ENCODE results near the gene MED9.

Gene MED9

DNA sequence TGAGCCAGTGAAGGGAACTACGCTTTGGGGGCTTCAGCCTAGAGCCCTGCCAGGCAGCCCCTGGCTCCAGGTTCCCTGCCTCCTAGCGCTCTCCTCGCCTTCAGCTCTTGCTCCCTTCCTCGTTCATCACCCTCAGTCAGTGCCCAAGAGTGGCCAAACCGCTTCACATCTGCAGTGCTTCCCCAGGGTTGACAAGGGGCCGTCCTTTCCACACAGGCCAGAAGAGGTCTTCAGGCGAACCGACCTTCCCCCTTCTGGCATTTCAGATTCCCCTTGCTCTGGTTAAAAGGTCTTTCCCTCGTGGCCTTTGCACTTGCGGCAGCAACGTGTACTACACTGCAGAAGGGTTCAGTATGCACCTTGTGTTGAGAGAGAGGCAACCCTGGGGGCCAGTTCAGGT, 15.3 kb downstream of the MED9 start:
- DNase-seq = no peak

DNA sequence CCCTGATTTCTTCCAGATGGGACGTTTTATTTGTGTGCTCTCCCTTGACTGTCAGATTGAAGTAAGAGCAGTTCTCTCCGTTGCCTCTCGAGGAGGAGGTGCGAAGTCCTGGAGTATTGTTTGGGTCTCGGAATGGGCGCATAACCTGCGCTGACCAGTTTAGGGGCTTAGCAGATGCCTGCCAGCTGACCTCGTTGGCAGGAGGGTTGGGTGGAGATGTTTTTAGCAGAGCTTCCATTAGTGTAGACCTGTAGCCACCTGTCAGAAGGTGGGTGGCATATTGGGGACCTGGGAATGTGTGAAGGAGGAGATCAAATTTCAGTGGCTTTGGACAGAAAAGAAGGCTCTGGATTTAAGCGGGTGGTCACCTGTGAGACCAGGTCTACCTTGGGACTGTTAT, 15.8 kb downstream of the MED9 start:
- no peak for DNase-seq

DNA sequence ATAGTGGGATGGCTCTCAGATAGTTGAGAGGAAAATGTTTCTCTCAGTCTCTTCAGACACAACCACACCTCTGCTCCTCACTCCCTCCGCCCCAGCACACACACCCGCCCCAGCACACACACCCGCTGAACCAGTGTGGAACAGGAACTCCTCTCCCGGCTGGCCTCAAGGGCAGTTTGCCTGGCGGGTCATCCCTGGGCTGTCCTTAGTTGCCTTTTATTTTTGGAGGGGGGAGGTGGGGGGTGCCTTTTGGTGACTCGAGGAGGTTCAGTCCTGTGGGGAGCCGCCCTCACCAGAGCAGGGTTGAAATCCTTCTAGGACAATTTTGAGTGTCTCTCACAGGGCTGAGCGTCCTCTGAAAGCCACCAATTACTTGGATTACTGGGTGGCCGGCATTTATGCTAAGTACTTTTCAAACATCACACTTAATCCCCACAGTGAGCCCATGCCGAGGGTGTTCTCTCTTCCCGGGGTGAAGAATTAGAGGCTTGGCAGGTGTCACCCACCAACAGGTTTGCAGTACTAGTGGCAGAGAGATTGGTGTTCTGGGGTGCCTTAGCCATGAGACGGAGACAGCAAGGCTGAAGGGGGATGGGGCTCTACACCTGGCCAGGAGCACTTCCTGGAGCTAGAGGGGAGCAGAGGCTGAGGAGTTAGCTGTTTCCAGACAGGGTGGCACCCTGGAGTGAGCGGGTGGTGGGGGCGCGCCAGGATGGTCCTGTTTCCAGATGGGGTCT, 16.6 kb downstream of the MED9 start:
- no peak for DNase-seq

DNA sequence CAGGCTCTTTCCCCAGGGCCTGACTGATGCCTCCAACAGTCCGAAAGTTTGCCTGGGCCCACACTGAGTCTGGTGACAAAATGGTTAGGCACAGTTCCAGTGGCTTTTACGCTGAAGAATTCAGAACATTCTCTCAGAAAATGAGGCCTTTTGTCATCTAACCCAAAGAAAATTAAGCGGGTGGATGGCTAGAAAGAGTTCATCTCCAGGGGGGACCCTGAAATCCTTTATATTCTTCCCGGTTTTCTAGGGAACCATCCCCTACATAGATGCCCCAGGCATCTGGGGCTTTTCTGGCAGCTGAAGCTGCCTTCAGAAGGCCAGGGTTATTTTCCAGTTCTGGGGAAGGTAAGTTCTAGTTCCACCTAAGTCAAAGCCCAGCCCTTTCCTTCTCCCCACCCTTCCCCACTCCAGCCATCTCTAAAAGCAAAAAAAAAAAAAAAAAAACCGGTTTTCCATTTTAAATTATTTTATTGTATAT, 17.2 kb downstream of the MED9 start:
- no peak for DNase-seq

DNA sequence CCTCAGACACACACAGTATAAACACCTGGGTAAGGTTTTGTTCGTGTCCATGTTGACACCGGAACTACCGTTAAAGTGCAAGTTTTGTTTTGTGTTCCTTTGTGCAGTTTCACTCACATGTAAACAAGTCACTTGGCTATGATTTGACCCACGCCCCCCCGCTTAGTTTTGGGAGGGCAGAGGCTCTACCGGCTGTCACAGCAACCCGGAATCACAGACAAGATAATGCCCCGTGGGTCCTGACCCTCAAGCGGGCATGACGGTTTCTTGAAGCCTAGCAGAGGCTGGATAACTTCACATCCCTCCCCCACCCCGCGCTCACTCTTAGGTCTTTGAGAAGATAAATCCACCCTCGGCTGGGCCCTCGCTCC, 17.7 kb downstream of the MED9 start:
- no peak for DNase-seq

DNA sequence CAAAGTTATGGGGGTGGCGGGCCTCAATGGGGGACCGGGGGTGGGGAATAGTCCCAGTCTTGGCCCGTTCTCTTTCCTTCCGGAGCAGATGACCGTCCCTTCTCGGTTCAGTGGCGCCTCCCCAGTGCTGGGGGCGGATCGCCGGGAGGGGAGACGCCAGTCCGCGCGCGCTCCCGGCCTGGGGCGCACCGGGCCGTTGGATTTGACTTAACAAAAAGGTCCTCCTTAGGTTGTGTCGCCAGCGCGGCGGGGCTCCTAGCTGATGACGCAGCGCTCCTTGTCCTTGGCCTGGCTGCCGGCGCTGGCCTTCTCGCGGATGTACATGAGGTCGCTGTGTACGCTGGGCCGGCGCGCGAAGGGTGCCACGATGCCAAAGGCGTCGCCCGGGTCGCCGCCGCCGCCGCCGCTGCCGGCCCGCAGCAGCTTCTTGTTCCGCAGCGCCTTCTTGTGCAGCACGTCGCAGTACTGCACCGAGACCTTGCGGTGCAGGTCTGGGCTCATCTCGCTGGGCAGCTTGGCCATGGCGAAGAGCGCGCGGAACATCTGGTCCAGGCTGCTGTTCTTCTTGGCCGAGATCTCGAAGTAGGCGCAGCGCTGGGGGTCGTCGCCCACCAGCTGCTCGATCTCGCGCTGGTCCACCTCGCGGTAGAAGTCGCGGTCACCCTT, 18.2 kb downstream of the MED9 start:
- no peak for DNase-seq

DNA sequence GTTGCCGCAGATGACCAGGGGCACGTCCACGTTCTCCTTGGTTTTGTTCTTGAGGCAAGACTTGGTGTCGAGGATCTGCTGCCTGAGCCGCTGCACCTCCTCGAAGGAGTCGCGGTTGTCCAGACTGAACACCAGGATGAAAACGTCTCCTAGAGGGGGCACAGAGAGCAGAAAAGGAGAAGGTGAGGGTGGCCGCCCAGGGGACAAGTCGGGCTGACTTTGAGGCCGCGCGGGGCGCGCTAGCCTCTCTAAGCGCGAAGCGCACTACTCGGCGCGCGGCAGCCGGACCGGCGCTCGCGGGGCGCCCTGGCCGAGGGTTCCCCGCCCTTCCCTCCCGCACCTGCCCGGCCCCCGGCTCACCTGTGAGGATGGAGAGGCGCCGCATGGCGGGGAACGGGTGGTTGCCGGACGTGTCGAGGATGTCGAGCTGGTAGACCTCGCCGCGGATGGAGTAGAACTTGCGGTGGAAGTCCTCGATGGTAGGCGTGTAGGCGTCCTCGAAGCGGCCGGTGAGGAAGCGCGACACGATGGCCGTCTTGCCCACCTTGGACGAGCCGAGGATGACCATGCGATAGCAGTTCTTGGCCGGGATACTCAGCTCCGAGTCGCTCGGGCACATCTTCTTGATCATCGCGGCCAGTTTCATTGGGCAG, 18.9 kb downstream of the MED9 start:
- no peak for DNase-seq

DNA sequence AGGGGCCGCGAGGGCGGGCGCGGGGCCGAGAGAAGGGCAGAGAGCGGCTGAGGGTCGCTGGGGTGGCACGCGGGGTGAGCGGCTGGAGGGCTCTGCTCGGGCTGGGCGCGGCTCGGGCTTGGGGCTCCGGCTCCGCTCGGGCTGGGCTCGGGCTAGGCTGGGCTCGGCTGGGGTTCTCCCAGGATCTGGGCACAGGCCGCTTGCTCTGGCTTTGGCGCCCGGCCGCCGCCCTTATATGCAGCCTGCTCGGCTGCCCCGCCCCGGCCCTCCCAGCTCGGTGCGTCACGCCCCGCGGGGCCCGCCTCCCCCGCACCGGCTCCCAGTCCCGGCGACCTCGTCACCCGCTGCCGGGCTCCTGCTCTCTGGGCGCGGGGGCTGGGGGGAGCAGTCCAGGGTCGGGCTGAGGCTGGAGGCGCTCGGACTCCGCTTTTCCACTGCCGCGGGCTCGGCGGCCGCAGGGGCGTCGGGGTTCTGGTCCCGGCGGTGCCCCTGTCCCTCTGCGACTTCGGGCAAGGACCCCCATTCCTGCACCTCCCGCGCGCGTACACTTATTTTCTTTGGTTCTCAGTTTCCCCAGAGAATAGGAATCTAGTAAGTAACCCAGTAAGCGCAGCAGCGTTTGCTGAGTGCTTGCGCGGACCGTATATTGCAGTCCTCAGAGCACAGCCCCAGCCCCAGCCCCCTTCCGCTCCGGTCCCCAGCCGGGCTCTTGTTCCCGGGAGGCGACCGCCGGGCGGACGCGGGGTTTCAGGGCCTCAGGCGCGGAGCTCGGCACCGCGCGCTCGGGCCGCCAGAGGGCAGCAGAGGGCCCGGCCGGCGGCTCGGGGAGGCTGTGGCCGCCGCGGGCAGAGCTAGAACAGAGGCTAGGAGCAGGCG, 19.6 kb downstream of the MED9 start, which contains the start of gene RASD1:
Gene RASD1 (minus strand): TSS at position 207 of the 876 bp plus-strand sequence. CDS start 214 bp downstream, outside the sequence.
- no peak for DNase-seq

DNA sequence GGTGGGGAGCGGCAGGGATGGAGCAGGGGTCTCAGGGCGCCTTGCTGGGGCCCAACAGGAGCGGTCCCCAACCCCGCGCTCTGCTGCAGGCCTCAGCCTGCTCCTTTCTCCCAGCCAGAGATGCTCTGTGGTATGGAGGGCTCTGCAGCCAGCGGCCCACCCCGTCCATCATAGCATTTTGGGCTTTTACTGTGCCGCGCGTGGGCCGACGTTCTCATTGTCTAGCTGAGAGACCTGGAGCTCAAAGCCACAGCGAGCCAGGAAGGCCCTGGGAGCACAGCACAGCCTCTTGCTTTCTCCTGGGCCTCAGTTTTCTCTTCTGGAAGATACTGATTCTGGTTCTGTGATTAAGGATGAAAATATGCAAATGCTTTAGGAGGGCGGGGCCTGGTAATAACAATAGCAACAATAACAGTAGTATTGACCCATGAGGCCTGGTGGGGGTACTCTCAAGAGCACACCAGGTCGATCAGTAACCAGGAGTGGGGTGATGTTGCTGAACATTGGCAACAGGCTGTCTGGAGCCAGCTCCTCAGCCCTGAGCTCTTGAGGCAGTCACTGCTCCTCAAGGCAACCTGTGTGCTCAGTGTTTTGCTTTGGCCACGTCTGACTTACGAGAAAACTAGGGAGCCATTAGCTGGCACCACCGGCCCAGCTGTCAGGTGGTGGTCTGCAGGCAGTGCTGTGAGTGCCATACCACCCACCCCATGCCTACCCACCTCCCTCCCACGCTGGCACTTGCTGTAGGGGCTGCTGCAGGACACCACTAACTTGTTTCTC, 20.5 kb downstream of the MED9 start:
- DNase-seq = no peak

DNA sequence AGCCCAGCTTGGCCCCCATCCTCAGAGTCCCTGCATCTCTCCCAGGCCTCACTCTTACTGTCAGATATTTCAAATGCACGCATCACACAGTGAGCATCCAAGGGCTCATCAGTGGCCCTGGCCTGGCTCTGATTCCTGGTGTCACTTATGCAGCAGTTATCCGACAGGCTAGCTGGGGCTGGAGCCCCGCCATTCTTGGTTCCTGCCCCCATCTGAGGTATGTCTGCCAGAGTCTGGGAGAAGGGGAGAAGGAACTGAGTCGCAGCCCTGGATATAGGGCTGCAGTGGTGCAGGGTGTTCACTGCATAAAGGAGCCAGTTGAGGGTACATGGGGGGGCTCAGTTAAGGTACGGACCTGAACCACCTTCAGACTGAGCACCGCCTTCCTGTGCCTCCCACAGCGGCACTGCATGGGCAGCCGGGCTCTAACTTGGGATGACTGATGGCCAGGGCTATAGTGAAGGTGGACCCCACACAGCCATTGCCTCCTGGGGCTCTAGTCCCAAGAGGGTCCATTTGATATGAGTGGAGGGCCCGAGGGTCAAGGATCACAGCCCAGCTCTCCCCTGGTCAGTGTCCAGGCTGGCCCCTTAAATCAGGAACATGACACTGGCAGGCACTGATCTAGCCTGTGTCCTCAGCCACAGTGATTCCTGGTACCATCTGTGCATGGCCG, 21.2 kb downstream of the MED9 start:
- DNase-seq = no peak

DNA sequence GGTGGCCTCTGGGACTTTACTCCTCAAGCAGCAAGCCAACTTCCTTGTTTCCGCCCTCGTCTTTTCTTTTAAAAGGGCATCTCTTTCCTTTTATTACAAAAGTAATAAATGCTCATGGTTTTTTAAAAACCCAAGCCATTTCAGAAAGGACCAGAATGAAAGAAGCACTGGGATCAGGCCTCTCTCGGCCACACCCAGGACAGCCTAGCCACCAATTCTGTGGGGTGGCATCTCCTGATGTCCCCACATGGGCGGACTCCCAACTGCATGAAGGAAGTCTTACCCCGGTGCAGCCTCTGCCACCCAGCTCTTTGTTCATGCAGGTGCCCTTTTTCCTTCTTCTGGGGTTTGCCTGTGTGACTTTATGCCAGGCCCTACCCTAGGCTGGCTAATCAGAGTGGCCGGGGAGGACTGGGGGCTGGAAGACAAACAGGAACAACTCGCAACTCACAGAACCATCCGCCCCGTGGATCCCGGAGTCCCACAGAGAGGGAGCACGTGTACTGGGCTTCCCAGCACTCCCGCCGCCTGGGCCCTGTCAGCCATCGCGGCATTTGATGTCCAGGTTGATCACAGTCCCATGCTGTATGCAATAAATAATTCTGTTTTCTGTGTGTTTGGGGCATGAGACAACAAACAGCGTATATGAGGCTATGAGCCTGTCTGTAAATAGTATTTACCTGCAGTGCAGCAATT, 22.0 kb downstream of the MED9 start:
- DNase-seq = no peak

DNA sequence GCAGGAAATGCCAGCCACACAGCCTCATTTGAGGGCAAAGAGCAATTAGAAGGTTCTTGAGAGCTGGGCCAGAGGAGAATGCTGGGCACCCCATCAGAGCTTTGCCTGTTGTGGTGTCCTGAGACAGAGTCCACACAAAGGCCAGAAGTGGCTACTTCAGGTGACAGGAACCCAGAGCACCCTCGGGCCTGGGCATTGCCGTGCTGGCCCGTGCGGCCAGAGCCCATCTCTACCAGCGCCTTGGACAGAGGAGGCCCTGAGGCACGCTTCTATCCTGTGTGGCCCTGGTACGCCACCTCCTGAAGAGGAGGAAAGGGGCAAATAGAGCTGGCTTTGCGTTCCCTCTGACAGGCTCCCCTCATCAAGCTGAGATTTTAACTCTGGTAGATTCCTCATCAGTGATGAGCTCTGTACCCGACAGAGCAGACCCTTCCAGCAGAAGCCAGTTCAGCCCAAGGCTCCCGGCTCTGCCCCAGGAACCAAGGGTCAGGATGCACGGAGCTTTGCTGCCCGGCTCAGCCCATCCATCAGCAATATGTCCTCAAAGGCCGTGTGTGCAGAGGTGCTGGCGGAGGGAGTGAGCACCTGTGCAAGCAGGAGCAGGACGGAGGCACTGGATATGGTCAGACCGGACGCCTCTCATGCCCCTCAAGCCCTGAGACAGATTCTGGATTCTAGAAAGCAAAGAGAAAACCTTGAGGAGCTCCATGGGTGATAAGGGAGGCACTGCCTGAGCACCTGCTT, 22.8 kb downstream of the MED9 start:
- DNase-seq = no peak

DNA sequence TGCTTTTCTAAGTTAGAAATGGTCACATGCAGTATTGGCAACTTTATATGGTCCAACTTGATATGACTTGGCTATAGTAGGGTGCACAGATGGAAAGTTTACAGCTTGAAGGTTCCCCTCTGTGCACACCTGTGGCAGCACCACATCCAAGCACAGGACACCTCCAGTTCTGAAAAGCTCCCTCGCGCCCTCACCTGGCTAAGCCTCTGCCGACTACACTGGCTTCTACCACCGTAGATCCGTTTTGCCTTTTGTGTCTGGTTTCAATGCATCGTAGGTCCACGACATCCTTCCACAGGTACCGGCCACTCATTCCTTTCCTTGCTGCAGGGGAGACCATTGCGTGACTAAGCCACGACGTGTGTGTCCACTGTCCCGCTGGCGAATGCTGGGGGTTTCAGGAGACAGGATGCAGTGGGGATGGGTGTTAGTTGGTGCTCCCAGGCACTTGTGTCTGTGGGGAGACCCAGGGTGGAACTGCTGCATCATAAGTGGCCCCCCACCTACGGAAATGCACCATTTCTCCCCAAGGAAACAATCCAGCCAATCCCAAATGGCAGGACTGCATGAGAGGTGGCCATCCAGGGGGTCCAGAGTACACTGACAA, 24.3 kb downstream of the MED9 start:
- DNase-seq = no peak

DNA sequence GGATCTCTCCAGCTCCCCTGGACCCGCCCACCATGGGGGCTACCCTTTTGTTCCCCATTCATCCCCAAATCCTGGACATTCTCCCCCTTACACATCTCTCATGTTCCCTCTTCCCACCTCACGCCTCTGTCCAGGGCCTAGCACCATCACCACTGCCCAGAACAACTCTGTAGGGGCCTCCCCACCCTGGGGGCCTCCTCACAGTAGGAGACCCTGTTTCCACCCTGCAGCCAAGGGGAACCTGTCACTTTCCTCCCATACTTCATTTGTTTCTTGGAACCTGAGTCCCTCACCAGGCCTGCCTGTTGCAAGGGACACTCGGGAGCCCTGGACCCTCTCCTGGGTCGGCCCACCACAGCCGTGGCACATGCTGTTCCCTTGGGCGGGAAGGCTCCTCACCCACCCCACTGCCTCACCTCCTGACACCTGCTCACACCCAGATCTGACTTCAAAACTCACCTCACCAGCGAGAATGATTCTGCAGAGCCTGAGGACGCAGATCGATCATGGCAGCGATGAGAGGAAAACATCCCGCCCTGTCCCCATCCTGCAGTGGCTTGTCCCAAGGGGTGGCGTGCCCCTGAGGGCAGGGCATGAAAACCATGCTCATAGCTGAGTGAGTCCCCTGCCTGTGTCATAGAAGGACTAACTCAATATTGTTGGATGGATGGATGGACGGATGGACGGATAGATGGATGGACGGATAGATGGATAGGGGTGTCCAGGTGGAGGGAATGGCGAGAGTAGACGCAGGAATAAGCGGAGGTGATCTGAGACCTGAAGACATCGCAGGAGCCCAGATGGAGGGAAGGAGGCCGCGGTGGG, 26.2 kb downstream of the MED9 start:
- no peak for DNase-seq

DNA sequence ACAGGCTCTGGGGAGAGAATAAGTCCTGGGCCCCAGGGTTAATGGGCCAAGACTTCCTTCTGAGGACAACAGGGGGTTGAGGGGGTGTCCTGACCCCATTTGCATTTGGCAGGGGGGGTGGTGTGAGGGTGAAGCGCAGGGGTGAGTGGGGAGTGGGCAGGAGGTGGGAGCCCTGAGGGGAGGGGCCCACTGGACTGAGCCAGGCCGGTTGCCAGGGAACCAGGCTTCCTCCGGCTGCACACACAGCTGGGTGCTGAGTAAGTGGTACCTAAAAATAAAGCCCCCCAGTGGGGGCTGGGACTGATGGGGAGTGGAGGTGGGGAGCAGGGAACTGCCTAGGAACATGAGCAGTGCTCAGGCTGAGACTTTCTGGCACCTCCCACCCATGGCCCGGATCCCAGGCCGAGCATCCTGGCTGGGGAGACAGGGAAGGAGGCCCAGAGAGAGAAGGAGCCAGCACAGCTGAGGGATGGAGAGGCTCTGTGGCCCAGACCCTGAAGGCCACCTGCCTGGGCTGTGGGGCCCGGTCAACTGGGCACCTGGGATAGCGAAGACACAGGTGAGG, 26.8 kb downstream of the MED9 start:
- no peak for DNase-seq

DNA sequence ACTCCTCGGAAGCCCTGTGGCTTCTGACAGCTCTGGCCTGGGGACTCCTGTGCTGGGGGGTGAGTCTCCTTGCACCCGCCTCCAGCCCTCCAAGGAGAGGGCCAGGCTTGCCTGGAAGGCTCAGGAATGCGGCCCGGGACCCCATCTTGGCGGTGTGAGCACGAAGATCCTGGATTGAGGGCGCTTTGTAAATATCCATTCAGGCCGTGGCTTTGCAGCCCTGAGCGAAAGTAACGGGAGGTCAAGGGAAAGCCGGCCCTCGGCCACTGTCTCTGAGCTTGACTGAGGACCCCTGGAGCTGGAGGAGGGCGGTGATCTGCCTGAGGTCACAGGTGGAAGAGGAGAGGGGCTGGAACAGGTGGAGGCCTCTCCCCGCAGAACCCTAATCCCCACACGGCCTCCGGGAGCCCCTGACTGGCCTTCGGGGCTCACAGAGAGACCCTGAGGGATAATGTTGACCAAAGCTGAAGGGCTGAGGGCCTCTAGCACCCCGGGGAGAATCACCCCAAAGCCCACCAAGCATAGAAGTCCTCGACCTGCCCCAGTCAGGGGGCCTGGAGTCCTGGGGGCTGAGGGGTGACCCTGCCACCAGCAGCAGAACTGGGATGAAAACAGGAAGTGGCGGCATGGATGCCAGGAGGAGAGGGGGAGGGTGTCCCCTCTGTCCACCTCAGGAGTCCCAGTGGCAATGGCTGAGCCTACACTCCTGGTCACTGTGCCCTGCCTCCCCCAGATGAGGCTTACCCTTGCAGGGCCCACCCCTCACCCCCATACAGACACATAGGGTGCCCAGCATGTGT, 27.7 kb downstream of the MED9 start:
- DNase-seq = no peak

DNA sequence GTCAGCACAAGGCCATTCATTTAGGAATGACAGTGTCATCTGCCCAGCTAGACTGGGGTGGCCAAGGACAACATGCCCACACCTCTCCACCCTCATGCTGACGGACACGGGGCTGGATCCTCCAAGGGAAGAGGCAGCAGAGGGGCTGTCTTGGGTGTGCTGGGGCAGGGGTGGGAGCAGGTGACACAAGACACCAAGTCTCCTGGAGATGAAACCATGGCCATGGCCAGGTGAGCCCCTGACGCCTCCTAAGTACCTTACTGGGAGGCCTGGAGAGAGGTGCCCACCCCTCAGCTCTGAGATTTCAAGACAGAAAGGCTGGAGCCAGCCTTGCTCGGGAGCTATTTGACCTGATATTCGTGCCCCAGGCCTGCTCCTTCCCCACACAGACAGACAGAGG, 28.4 kb downstream of the MED9 start:
- DNase-seq = no peak
